Mesenteric fat pad (tissue), 1 donor: Measurements from ENCODE around the gene STAB1. TPM values are rescaled to one million over a fixed set of nuclear protein-coding genes. Genes with fewer than 3 reads are reported as not detected.

Experiments used
- DNase-seq: peaks from one replicate; pipeline ENCODE4 v3.0.0-alpha.2; 2020; ENCODE audit warnings: low spot score
- long read RNA-seq: library from polyadenylated mRNA; unstranded; transcript quantifications from one replicate; pipeline ENCODE4 v2.0.0, GENCODE V29; 2020
- total RNA-seq: library from RNA; stranded (reverse); fragmentation: NEBNext Ultra II Directional; extraction: Animal tissue kit (Norgen Biotek cat#: 25700); gene quantifications from one replicate; pipeline ENCODE4 v1.2.1, GENCODE V29; 2021
- donor health status: DM: yes; HTN: yes; CAD: no.

The STAB1 gene
- total RNA-seq: 557 TPM
- long read RNA-seq, partial matches to known transcripts: 367 of 483 reads
- long read RNA-seq, other reads (novel, unspliced or antisense): 114 of 483 reads

GRCh38 chr3:52494886-52495495 lies at the start of gene STAB1:
TSS of gene STAB1 (plus strand) at chr3:52495338. CDS start at chr3:52495414, 76 bp downstream.
- no peak for DNase-seq

GRCh38 chr3:52446042-52446441 lies 49.1 kb upstream of the STAB1 start:
- DNase-seq: no peak

- DNase-seq: no peak
These were observed 48.3 kb upstream of the STAB1 start for GRCh38 chr3:52446631-52447511.

- no peak for DNase-seq
These were observed 47.4 kb upstream of the STAB1 start for GRCh38 chr3:52447512-52448355.

GRCh38 chr3:52450489-52451236 lies 44.5 kb upstream of the STAB1 start:
- no peak for DNase-seq

- DNase-seq: no peak
These were observed 43.7 kb upstream of the STAB1 start for GRCh38 chr3:52451237-52452083.

- no peak for DNase-seq
These were observed 43.0 kb upstream of the STAB1 start for GRCh38 chr3:52452126-52452525.

- no peak for DNase-seq
These were observed 42.4 kb upstream of the STAB1 start for GRCh38 chr3:52452570-52453221.

GRCh38 chr3:52453496-52454249 lies 41.5 kb upstream of the STAB1 start, which contains the start of gene TNNC1:
TSS of gene TNNC1 (minus strand) at chr3:52454041. CDS start at chr3:52454015, 26 bp downstream.
- no peak for DNase-seq

GRCh38 chr3:52454250-52454937 lies 40.7 kb upstream of the STAB1 start:
- DNase-seq: no peak

GRCh38 chr3:52454938-52455282 lies 40.2 kb upstream of the STAB1 start:
- no peak for DNase-seq

- DNase-seq: peak; percentile 96
These were observed 39.6 kb upstream of the STAB1 start, which contains the start of gene NISCH for GRCh38 chr3:52455283-52456168. TSS of gene NISCH (plus strand) at chr3:52455604. CDS start at chr3:52455642, 38 bp downstream.

- DNase-seq: no peak
These were observed 38.9 kb upstream of the STAB1 start for GRCh38 chr3:52456169-52456799.

- DNase-seq: no peak
These were observed 38.3 kb upstream of the STAB1 start for GRCh38 chr3:52456800-52457183.

GRCh38 chr3:52458031-52458760 lies 36.9 kb upstream of the STAB1 start:
- DNase-seq: no peak
